Measurements from ENCODE around the gene NFKBIE. TPM values are rescaled to one million over a fixed set of nuclear protein-coding genes. Genes with fewer than 3 reads are reported as not detected.
A peak's percentile ranks its signal among the peaks of the same experiment; 100 is the strongest.

NFKBIE gene
- total and polyA plus RNA-seq, 9 donors: 3.2 to 7.7 (median 5.2) TPM

DNA sequence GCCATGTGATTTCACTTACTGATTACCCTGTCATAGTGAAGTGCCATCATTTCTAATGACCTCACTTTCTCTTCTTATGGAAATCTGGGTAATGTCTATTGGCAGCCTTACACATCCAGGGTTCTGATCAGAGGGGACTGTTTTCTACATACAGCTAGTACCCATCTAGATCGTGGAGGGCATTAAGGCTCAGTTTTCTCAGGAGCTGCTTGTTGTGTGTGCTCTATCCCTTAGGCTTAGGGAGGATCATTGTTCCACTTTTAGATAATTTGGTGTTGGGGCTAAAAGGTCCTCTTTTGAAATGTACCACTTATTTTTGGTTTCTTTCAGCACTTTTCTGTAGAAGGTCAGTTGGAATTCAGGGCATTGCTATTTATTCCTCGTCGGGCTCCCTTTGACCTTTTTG is 14.6 kb downstream of the NFKBIE start:
- DNase-seq: no peak
- peaks cover 70% of the 10 kb centered on the region for H3K36me3 ChIP-seq (ENCODE audit: control insufficient read depth, insufficient read depth, low read length)
- peaks cover 15% of the 10 kb centered on the region for H3K4me1 ChIP-seq (ENCODE audit: control insufficient read depth, insufficient read depth, low read length)
- no peak overlapping the region for H3K27ac ChIP-seq (ENCODE audit: low read length)
- no peaks in the 10 kb centered on the region for H3K9me3 ChIP-seq (replicated peaks; ENCODE audit: control insufficient read depth, low read depth, low read length)
- H3K4me3 ChIP-seq (ENCODE audit: low read length): no peak overlapping the region
- no peaks in the 10 kb centered on the region for H3K27me3 ChIP-seq (ENCODE audit: control insufficient read depth, insufficient read depth, low read length)
- WGBS (ENCODE audit: insufficient coverage): no CpG with 5 or more reads among the region's 3 CpGs

- Histone ChIP-seq H3K36me3 (ENCODE audit: control insufficient read depth, insufficient read depth, low read length) (peaks cover 67% of the 10 kb centered on the region), H3K4me3 (ENCODE audit: low read length) (no peak overlapping the region), H3K27ac (ENCODE audit: low read length) (no peak overlapping the region), H3K4me1 (ENCODE audit: control insufficient read depth, insufficient read depth, low read length) (peaks cover 18% of the 10 kb centered on the region), H3K27me3 (ENCODE audit: control insufficient read depth, insufficient read depth, low read length) (no peaks in the 10 kb centered on the region), H3K9me3 (replicated peaks; ENCODE audit: control insufficient read depth, low read depth, low read length) (no peaks in the 10 kb centered on the region)
- WGBS (ENCODE audit: insufficient coverage): 50% methylated on average over 1 of the region's 6 CpGs
- no peak for DNase-seq
Measured at GRCh38 chr6:44250067-44250717, 15.2 kb downstream of the NFKBIE start.

DNA sequence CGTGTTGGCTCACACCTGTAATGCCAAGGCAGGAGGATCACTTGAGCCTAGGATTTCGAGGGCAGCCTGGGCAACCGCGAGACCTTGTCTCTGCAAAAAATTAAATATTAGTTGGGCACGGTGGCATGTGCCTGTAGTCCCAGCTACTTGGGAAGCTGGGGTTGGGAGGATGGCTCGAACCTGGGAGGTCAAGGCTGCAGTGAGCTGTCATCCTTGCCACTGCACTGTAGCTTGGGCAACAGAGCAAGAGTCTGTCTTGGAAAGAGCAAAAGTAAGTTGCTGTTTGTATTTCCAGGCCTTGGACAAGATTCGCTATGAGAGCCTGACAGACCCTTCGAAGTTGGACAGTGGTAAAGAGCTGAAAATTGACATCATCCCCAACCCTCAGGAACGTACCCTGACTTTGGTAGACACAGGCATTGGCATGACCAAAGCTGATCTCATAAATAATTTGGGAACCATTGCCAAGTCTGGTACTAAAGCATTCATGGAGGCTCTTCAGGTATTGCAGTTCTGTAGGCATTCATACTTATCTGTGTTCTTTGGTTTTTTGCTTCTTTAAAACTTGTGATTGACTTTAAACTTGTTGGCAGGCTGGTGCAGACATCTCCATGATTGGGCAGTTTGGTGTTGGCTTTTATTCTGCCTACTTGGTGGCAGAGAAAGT is 16.1 kb downstream of the NFKBIE start:
- Histone ChIP-seq H3K4me3 (ENCODE audit: low read length) (no peak overlapping the region), H3K4me1 (ENCODE audit: control insufficient read depth, insufficient read depth, low read length) (peaks cover 14% of the 10 kb centered on the region)
- 93% methylated on average over 6 of the region's 9 CpGs for WGBS (ENCODE audit: insufficient coverage)

GRCh38 chr6:44248579-44248978 is 16.8 kb downstream of the NFKBIE start:
- peaks cover 14% of the 10 kb centered on the region for H3K4me1 ChIP-seq (ENCODE audit: control insufficient read depth, insufficient read depth, low read length)
- no CpG with 5 or more reads among the region's 1 CpG for WGBS (ENCODE audit: insufficient coverage)
- H3K9me3 ChIP-seq (replicated peaks; ENCODE audit: control insufficient read depth, low read depth, low read length): no peaks in the 10 kb centered on the region

More for the DNA sequence above, 16.1 kb downstream of the NFKBIE start:
- no peaks in the 10 kb centered on the region for H3K9me3 ChIP-seq (replicated peaks; ENCODE audit: control insufficient read depth, low read depth, low read length)
- no peak overlapping the region for H3K27ac ChIP-seq (ENCODE audit: low read length)
- no peak for DNase-seq
- peaks cover 58% of the 10 kb centered on the region for H3K36me3 ChIP-seq (ENCODE audit: control insufficient read depth, insufficient read depth, low read length)
- no peaks in the 10 kb centered on the region for H3K27me3 ChIP-seq (ENCODE audit: control insufficient read depth, insufficient read depth, low read length)

GRCh38 chr6:44247338-44248302 is 17.7 kb downstream of the NFKBIE start:
- WGBS (ENCODE audit: insufficient coverage): under 1% methylated on average over 29 of the region's 52 CpGs
- peak; percentile 81 for DNase-seq
- Histone ChIP-seq H3K36me3 (ENCODE audit: control insufficient read depth, insufficient read depth, low read length) (peaks cover 42% of the 10 kb centered on the region), H3K9me3 (replicated peaks; ENCODE audit: control insufficient read depth, low read depth, low read length) (no peaks in the 10 kb centered on the region), H3K4me1 (ENCODE audit: control insufficient read depth, insufficient read depth, low read length) (peaks cover 14% of the 10 kb centered on the region), H3K4me3 (ENCODE audit: low read length) (peak overlapping the region; percentile 92), H3K27me3 (ENCODE audit: control insufficient read depth, insufficient read depth, low read length) (no peaks in the 10 kb centered on the region), H3K27ac (ENCODE audit: low read length) (peak overlapping the region; percentile 97)

More at GRCh38 chr6:44248579-44248978, 16.8 kb downstream of the NFKBIE start:
- Histone ChIP-seq H3K27me3 (ENCODE audit: control insufficient read depth, insufficient read depth, low read length) (no peaks in the 10 kb centered on the region), H3K36me3 (ENCODE audit: control insufficient read depth, insufficient read depth, low read length) (peaks cover 51% of the 10 kb centered on the region), H3K4me3 (ENCODE audit: low read length) (peak overlapping the region; percentile 92), H3K27ac (ENCODE audit: low read length) (no peak overlapping the region)
- no peak for DNase-seq

DNA sequence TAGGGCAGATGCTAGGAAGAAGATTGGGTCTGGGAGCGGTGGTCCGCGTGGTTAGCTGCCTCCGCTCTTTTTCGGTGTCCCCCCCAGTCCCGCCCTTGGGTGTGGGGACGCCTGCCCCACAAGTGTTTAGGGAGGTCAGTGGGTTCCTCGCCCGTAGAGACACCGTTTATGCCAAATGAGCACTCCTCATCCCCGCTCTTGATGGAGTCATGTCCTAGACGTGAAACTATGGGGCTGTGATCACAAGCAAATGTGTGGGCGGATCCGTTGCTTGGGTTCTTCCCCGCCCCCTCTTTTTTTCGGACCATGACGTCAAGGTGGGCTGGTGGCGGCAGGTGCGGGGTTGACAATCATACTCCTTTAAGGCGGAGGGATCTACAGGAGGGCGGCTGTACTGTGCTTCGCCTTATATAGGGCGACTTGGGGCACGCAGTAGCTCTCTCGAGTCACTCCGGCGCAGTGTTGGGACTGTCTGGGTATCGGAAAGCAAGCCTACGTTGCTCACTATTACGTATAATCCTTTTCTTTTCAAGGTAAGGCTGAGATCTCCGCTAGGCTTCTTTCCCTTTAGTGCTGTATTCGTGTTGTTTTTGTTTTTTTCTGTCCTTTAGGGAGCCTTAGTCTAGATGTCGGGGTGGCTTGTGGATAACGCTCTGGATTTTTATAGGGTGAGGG is 18.6 kb downstream of the NFKBIE start, which contains the start of gene HSP90AB1:
Gene HSP90AB1, plus strand, starts transcription at position 439 of the 675 bp plus-strand sequence. CDS start 1,529 bp downstream, outside the sequence.
- Histone ChIP-seq H3K27me3 (ENCODE audit: control insufficient read depth, insufficient read depth, low read length) (no peaks in the 10 kb centered on the region), H3K9me3 (replicated peaks; ENCODE audit: control insufficient read depth, low read depth, low read length) (no peaks in the 10 kb centered on the region), H3K27ac (ENCODE audit: low read length) (peak within 1 kb of the TSS; percentile 97), H3K36me3 (ENCODE audit: control insufficient read depth, insufficient read depth, low read length) (peaks cover 34% of the 10 kb centered on the region), H3K4me3 (ENCODE audit: low read length) (peak within 1 kb of the TSS; percentile 92), H3K4me1 (ENCODE audit: control insufficient read depth, insufficient read depth, low read length) (peaks cover 14% of the 10 kb centered on the region)
- WGBS (ENCODE audit: insufficient coverage): 0% methylated on average over 11 of the region's 34 CpGs
- peak; percentile 99 for DNase-seq

DNA sequence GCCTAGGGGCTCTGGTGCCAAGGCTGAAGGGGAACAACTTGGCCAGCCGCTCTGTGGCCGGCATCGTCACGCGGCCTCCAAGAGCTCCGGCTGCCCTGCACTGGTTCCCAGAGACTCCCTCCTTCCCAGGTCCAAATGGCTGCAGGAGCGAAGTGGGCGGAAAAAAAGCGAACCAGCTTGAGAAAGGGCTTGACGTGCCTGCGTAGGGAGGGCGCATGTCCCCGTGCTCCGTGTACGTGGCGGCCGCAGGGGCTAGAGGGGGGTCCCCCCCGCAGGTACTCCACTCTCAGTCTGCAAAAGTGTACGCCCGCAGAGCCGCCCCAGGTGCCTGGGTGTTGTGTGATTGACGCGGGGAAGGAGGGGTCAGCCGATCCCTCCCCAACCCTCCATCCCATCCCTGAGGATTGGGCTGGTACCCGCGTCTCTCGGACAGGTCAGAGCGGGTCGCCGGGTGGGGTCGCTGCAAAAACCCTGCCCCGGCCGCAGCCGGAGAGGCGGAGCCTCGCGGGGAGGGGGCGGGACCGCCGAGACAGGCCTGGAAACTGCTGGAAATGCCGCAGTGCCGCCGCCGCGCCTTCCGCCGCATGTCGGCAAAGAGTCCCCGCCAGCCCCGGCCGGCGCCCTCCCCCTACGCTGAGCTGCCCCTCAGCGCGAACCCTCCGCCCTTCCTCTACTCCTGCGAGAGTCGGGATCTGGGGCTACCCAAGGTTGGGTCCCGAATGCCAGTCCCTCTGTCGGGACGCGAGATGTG is 19.3 kb downstream of the NFKBIE start:
- DNase-seq: peak; percentile 94
- H3K4me1 ChIP-seq (ENCODE audit: control insufficient read depth, insufficient read depth, low read length): peaks cover 14% of the 10 kb centered on the region

GRCh38 chr6:44245391-44245911 is 19.9 kb downstream of the NFKBIE start:
- Histone ChIP-seq H3K4me3 (ENCODE audit: low read length) (peak overlapping the region; percentile 92), H3K27me3 (ENCODE audit: control insufficient read depth, insufficient read depth, low read length) (no peaks in the 10 kb centered on the region)
- 70% methylated on average over 8 of the region's 12 CpGs for WGBS (ENCODE audit: insufficient coverage)

More for the DNA sequence above, 19.3 kb downstream of the NFKBIE start:
- Histone ChIP-seq H3K4me3 (ENCODE audit: low read length) (peak overlapping the region; percentile 92), H3K36me3 (ENCODE audit: control insufficient read depth, insufficient read depth, low read length) (peaks cover 27% of the 10 kb centered on the region), H3K9me3 (replicated peaks; ENCODE audit: control insufficient read depth, low read depth, low read length) (no peaks in the 10 kb centered on the region), H3K27me3 (ENCODE audit: control insufficient read depth, insufficient read depth, low read length) (no peaks in the 10 kb centered on the region), H3K27ac (ENCODE audit: low read length) (peak overlapping the region; percentile 97)
- WGBS (ENCODE audit: insufficient coverage): under 1% methylated on average over 49 of the region's 62 CpGs

GRCh38 chr6:44243345-44243744 is 22.0 kb downstream of the NFKBIE start:
- Histone ChIP-seq H3K9me3 (replicated peaks; ENCODE audit: control insufficient read depth, low read depth, low read length) (no peaks in the 10 kb centered on the region), H3K4me3 (ENCODE audit: low read length) (no peak overlapping the region), H3K4me1 (ENCODE audit: control insufficient read depth, insufficient read depth, low read length) (peaks cover 7% of the 10 kb centered on the region), H3K36me3 (ENCODE audit: control insufficient read depth, insufficient read depth, low read length) (no peaks in the 10 kb centered on the region), H3K27ac (ENCODE audit: low read length) (no peak overlapping the region), H3K27me3 (ENCODE audit: control insufficient read depth, insufficient read depth, low read length) (no peaks in the 10 kb centered on the region)
- WGBS (ENCODE audit: insufficient coverage): no CpG with 5 or more reads among the region's 7 CpGs
- DNase-seq: no peak

More at GRCh38 chr6:44245391-44245911, 19.9 kb downstream of the NFKBIE start:
- H3K27ac ChIP-seq (ENCODE audit: low read length): peak overlapping the region; percentile 97
- peaks cover 14% of the 10 kb centered on the region for H3K4me1 ChIP-seq (ENCODE audit: control insufficient read depth, insufficient read depth, low read length)
- peaks cover 21% of the 10 kb centered on the region for H3K36me3 ChIP-seq (ENCODE audit: control insufficient read depth, insufficient read depth, low read length)
- no peaks in the 10 kb centered on the region for H3K9me3 ChIP-seq (replicated peaks; ENCODE audit: control insufficient read depth, low read depth, low read length)
- no peak for DNase-seq
